HG03039 (cell line): ENCODE measurements around the gene CD300H.

Source experiments
- ATAC-seq: cut with Tn5 transposase; IDR thresholded peaks from one replicate; pipeline ENCODE4 v1.9.1; 2021; ENCODE audit warnings: mild to moderate bottlenecking, moderate library complexity; ENCODE audit not compliant: unreplicated experiment

CD300H gene

DNA sequence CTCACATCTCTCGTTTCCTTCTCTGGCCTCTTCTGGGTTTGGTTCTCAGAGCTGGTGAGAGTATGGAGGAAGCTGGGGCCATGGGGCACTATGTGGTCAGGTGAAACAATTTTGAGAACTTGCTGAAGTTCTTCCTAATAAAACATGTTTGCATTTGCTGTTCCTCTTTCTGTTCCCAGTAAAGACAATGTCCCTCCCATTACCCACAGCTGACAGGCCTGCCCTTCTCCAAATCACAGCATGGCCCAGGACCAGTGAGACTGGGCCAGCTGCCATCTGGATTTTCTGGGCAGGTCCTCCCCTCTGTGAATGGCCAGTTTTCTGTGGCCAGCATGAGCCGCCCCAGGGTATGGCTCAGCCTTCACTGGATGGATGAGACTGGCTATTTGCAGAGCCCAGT is at the start of gene CD300H:
Gene CD300H (minus strand): TSS at position 113 of the 400 bp plus-strand sequence.
- no peak for ATAC-seq

DNA sequence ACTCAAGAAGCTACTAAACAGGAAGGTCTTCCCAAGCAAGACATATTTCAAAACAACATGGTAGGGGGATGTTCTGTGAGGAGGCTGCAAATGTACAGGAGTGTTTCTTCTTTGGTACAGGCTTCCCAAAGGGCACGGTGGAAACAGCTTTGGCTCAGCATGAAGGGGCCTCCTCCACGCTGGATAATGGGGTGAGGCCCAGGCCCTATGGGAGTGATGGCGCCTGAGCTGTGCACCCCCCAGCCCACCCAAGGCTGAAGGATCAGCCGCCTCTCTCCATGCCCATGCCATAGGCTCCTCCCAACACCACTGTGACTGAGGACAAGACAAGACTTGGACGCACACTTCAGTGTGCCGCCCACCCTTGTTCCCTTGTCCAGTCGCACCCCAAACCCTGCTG is 49.4 kb upstream of the CD300H start:
- no peak for ATAC-seq

DNA sequence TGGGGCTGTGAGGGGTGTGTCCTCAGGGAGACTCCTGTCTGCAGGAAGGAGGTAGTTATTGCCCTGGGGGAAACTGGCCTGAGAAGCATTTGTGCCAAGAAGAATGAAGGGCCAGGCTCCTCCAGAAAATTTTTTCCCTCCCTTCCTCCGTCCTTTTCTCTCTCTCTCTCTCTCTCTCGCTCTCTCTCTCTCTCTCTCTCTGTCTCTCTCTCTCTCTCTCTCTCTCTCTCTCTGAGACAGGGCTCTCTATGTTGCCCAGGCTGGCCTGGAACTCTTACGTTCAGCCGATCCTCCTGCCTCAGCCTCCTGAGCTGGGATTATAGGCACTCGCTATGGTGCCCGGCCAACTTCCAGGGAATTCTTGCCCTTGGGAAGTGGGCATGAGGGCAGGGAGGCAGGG is 44.7 kb upstream of the CD300H start:
- ATAC-seq = no peak

DNA sequence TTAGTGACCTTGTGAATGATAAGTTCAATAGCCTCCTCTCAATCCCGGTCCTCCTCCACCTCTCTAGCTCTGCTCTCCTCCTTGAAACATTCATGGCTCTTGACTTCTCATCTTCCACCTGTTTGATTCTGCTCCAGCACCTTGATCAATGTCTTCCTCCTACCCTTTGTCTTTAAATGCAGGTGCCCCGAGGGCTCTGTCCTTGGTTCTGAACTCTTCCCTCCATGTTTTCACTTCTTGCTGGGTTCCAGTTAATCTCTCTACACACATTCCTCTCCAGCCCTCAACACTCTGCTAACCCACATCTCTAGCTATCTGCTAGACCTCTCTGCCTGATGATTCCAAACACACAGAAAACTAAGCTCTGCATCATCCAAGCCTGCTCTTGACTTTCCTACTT is 42.8 kb upstream of the CD300H start:
- ATAC-seq = no peak

- ATAC-seq = no peak
Measured at GRCh38 chr17:74608511-74608910, 41.2 kb upstream of the CD300H start.

DNA sequence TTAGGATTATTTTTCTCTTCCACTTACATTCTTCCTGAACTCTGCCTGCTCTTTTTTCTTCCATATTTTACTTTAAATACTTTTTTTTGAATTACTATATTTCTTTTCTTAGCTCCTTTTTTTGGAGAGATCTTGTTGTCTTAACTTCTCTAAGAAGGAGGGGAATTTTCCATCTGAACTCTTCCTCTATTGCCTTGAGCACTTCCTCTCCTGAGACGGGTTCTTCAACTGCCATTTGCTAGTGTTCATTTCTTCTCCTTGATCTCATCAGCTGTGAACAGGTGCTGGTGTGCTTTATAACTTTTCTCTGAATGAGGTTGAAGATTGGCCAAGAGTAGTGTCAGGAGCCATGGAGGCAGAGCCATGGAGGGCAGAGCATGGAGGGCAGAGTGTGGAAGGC is 39.9 kb upstream of the CD300H start:
- no peak for ATAC-seq

GRCh38 chr17:74606050-74606449 is 38.7 kb upstream of the CD300H start:
- ATAC-seq = no peak

GRCh38 chr17:74605361-74605760 is 38.1 kb upstream of the CD300H start:
- ATAC-seq = no peak

DNA sequence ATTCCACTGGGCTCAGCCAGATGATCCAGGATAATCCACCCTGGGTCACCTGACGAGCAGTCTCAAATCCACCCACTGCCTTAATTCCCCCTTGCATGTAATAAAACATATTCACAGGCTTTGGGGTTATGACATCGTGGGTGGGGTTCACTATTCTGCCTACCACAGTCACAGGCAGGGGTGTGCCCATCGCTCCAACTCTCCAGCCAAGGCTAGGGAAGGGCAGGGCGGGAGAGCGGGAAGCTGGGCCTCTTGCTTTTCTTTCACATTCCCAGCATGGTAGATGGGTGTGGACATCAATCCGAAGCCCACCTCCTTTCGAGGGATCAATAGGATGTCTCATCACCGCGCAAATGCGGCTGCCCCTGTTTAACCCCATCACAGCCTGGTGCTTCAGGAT is 37.5 kb upstream of the CD300H start:
- ATAC-seq = no peak

- ATAC-seq = no peak
Measured at GRCh38 chr17:74604200-74604599, 36.9 kb upstream of the CD300H start.

GRCh38 chr17:74603746-74604145 is 36.4 kb upstream of the CD300H start:
- no peak for ATAC-seq

- no peak for ATAC-seq
Measured at GRCh38 chr17:74603037-74603635, 35.8 kb upstream of the CD300H start.

GRCh38 chr17:74601944-74602572 is 34.7 kb upstream of the CD300H start:
- no peak for ATAC-seq

DNA sequence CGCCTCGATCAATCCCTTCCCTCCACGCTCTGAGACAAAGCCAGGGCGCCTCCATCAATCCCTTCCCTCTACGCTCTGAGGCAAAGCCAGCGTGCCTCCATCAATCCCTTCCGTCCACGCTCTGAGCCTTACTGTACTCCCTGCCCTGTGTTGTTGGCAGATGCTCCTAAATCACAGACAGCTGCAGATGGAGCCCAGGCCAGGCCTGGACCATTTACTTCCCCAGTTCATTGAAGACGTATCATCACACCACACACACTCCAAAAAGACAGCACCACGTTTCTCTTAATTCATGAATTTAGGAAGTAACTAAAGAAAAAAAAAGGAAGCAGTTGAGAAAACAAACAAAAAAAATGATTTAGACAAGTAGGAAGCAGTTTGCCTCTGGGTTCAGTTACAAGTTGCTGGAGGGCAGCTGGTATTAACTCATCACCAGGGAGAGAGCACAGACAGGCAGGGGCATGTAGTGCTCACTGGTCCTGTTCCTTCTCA is 32.2 kb upstream of the CD300H start:
- no peak for ATAC-seq

- no peak for ATAC-seq
Measured at GRCh38 chr17:74599023-74599399, 31.7 kb upstream of the CD300H start.

GRCh38 chr17:74598346-74599022 is 31.2 kb upstream of the CD300H start:
- no peak for ATAC-seq

DNA sequence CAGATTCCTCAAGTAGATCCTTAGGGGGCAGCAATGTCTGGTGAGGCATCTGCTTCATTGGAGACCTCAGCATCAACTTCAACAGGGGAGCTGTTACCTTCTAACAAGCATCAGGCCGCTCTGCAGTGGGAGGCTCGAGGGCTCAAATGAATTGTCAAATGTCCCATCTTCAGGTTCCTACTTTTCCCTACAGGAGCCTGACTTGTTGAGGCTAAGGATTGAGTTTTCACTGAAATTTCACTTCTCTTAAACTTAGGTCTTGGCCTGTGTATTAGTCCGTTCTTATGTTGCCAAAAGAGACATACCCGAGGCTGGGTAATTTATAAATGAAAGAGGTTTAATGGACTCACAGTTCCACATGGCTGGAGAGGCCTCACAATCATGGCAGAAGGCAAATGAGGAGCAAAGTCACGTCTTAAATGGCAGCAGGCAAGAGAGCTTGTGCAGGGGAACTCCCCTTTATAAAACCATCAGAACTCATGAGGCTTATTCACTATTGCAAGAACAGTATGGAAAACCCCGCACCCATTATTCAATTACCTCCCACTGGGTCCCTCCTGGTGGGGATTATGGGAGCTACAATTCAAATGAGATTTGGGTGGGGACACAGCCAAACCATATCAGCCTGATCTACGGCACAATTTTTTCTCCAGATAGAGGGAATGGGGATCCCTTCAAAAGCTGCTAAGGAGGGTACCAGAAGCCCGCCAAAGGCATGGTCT is 29.9 kb upstream of the CD300H start:
- no peak for ATAC-seq

- no peak for ATAC-seq
Measured at GRCh38 chr17:74595037-74595750, 27.9 kb upstream of the CD300H start.

DNA sequence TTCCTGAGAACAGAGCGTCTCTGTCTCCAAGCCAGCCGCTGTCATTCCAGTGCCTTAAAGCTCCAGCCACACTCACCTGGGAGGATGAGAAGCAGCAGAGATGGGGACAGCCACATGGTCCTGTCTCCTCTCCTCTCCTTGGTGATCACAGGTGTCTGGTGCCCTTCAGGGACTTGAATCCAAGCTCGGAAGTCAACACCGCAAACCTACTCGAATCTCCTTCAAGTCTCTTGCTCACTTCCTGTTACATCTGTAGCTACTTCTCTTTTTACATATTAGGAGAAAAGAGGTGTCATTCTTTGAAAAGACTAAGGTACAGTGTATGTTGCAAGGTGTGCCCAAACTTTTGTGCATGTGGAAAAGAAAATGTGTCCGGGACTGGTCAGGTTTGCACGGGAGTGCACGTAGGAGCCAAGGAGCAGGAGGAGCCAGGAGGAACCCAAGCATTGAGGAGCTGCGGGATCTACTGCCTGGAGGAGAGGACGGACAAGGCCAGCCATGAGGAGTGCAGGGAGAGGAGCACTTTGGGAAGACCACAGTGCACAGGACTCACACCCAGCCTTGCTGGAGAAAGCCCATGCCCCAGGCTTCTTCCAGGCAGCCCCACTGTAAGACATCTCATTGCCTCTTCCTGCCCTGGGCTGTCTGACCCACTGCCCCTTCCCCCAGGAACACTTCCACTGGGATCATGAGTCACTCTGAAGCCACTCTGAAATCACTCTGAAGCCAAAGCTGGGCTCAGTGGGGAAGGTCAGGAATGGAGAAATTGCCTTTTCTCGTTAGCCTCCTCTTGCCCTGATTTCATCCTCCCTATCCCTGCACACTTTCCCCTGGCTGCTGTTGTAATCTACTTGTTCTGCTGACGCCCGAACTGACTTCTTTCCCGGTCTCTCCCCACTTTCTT is 25.0 kb upstream of the CD300H start, which contains the start of gene CD300LD:
Gene CD300LD (minus strand): TSS at position 197 of the 904 bp plus-strand sequence. CDS start 81 bp downstream, at position 116.
- ATAC-seq = no peak

GRCh38 chr17:74591503-74591902 is 24.2 kb upstream of the CD300H start:
- no peak for ATAC-seq
